SK-N-SH (cell line): ENCODE results near the gene JAG2.

Experiments used
- RXRA ChIP-seq: IDR thresholded peaks from 2 replicates; pipeline ENCODE4 v1.4.0; 2012; ENCODE audit warnings: low read depth, mild to moderate bottlenecking, borderline replicate concordance
- TF ChIP-seq, protein P1 (sequence below): fragments of 200-600 bp; sonication (generic); IDR thresholded peaks from 2 replicates; pipeline ENCODE4 v1.6.1; 2017; ENCODE audit warnings: antibody characterized with exemption, mild to moderate bottlenecking, moderate library complexity
- TF ChIP-seq, protein P2 (sequence below): fragments of 150-350 bp; IDR thresholded peaks from 2 replicates; pipeline ENCODE4 v1.6.1; 2016; ENCODE audit warnings: mild to moderate bottlenecking, low read depth, low read length

DNA sequence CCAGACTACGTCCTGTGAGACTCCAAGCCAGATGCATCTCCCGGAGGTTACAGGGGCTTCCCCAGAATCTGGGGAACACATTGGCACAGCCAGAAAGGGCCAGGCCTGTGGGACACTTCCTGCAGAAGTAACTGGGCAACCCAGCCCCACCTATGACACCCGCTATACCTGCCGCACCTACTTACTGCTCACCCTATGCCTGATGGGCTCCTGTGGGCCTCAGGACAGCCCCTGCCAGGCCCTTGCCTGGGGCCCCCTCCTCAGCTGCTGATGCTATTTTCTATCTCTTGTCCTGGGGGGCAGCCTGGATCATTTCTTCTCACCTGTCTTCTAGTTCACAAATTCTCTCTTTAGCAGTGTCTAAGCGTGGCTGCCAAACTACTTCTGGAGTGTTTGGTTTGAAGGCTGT, 28.7 kb downstream of the JAG2 start:
- TF ChIP-seq, protein P1, sequence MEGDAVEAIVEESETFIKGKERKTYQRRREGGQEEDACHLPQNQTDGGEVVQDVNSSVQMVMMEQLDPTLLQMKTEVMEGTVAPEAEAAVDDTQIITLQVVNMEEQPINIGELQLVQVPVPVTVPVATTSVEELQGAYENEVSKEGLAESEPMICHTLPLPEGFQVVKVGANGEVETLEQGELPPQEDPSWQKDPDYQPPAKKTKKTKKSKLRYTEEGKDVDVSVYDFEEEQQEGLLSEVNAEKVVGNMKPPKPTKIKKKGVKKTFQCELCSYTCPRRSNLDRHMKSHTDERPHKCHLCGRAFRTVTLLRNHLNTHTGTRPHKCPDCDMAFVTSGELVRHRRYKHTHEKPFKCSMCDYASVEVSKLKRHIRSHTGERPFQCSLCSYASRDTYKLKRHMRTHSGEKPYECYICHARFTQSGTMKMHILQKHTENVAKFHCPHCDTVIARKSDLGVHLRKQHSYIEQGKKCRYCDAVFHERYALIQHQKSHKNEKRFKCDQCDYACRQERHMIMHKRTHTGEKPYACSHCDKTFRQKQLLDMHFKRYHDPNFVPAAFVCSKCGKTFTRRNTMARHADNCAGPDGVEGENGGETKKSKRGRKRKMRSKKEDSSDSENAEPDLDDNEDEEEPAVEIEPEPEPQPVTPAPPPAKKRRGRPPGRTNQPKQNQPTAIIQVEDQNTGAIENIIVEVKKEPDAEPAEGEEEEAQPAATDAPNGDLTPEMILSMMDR, result no peak
- no peak for TF ChIP-seq RXRA
- TF ChIP-seq, protein P2, sequence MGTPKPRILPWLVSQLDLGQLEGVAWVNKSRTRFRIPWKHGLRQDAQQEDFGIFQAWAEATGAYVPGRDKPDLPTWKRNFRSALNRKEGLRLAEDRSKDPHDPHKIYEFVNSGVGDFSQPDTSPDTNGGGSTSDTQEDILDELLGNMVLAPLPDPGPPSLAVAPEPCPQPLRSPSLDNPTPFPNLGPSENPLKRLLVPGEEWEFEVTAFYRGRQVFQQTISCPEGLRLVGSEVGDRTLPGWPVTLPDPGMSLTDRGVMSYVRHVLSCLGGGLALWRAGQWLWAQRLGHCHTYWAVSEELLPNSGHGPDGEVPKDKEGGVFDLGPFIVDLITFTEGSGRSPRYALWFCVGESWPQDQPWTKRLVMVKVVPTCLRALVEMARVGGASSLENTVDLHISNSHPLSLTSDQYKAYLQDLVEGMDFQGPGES, result no peak
